ENCODE measurements around the gene DLGAP1.

DNA sequence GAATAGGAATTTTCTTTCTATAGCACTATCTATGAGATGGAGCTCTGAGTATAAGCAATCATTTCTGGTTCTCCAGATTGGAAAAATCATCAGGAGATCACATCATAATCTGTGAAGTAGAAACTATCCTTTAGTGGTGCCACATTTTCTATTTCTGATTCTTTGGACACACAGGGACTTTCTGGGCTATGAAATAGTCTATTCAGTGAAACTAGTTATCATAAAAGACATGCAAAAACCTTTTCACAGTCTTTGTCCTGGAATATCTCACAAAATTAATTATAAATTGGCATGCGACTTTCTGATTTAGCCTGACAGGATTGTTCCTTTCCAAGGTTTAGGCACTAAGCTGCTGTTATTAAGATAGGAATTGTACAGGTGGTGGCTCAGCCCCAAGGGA, 428.6 kb downstream of the DLGAP1 start:
- TF ChIP-seq, protein P1, sequence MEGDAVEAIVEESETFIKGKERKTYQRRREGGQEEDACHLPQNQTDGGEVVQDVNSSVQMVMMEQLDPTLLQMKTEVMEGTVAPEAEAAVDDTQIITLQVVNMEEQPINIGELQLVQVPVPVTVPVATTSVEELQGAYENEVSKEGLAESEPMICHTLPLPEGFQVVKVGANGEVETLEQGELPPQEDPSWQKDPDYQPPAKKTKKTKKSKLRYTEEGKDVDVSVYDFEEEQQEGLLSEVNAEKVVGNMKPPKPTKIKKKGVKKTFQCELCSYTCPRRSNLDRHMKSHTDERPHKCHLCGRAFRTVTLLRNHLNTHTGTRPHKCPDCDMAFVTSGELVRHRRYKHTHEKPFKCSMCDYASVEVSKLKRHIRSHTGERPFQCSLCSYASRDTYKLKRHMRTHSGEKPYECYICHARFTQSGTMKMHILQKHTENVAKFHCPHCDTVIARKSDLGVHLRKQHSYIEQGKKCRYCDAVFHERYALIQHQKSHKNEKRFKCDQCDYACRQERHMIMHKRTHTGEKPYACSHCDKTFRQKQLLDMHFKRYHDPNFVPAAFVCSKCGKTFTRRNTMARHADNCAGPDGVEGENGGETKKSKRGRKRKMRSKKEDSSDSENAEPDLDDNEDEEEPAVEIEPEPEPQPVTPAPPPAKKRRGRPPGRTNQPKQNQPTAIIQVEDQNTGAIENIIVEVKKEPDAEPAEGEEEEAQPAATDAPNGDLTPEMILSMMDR (conservative IDR thresholded peaks at IDR 0.05; ENCODE audit: low read depth in 2 of 2), result no peak
- no peak for TF ChIP-seq POLR2AphosphoS5 (IDR thresholded peaks at IDR 0.05; ENCODE audit: low read depth)
- TF ChIP-seq, protein P2, sequence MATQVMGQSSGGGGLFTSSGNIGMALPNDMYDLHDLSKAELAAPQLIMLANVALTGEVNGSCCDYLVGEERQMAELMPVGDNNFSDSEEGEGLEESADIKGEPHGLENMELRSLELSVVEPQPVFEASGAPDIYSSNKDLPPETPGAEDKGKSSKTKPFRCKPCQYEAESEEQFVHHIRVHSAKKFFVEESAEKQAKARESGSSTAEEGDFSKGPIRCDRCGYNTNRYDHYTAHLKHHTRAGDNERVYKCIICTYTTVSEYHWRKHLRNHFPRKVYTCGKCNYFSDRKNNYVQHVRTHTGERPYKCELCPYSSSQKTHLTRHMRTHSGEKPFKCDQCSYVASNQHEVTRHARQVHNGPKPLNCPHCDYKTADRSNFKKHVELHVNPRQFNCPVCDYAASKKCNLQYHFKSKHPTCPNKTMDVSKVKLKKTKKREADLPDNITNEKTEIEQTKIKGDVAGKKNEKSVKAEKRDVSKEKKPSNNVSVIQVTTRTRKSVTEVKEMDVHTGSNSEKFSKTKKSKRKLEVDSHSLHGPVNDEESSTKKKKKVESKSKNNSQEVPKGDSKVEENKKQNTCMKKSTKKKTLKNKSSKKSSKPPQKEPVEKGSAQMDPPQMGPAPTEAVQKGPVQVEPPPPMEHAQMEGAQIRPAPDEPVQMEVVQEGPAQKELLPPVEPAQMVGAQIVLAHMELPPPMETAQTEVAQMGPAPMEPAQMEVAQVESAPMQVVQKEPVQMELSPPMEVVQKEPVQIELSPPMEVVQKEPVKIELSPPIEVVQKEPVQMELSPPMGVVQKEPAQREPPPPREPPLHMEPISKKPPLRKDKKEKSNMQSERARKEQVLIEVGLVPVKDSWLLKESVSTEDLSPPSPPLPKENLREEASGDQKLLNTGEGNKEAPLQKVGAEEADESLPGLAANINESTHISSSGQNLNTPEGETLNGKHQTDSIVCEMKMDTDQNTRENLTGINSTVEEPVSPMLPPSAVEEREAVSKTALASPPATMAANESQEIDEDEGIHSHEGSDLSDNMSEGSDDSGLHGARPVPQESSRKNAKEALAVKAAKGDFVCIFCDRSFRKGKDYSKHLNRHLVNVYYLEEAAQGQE (IDR thresholded peaks at IDR 0.05; ENCODE audit: unreplicated experiment), result no peak
- TF ChIP-seq EZH2phosphoT487 (IDR thresholded peaks at IDR 0.05; ENCODE audit: unreplicated experiment), result no peak
- no peak for TF ChIP-seq EZH2 (IDR thresholded peaks at IDR 0.05; ENCODE audit: low read depth, unreplicated experiment)
- TF ChIP-seq JUNB (IDR thresholded peaks at IDR 0.05; ENCODE audit: unreplicated experiment), result no peak

Measured in GM23338 (cell line).